H9 (cell line): ENCODE data around the gene CCDC78. TPM values are rescaled to one million over a fixed set of nuclear protein-coding genes. Genes with fewer than 3 reads are reported as not detected.
A peak's percentile ranks its signal among the peaks of the same experiment; 100 is the strongest.

Experiments used
- DNase-seq: peaks from one replicate; pipeline ENCODE4 v3.0.0-alpha.2; 2017
- H2AFZ ChIP-seq: one replicate; pipeline ENCODE4 v1.6.1; 2013; ENCODE audit warnings: mild to moderate bottlenecking, low read length, control low read depth, moderate library complexity
- H2AK5ac ChIP-seq: 2 replicates; pipeline ENCODE4 v1.6.1; 2013; ENCODE audit warnings: low read length, control low read depth, mixed read lengths; ENCODE audit not compliant: insufficient read length
- H2BK120ac ChIP-seq: one replicate; pipeline ENCODE4 v1.6.1; 2013; ENCODE audit warnings: low read depth, mild to moderate bottlenecking, low read length, control low read depth, inconsistent platforms; ENCODE audit not compliant: poor library complexity, severe bottlenecking
- H2BK12ac ChIP-seq: 2 replicates; pipeline ENCODE4 v1.6.1; 2013; ENCODE audit warnings: low read length, control low read depth, mixed read lengths, low read depth; ENCODE audit not compliant: insufficient read length
- H2BK15ac ChIP-seq: 2 replicates; pipeline ENCODE4 v1.6.1; 2013; ENCODE audit warnings: low read depth, low read length, control low read depth
- H2BK20ac ChIP-seq: one replicate; pipeline ENCODE4 v1.6.1; 2013; ENCODE audit warnings: low read depth, mild to moderate bottlenecking, low read length, control low read depth, inconsistent platforms; ENCODE audit not compliant: poor library complexity, severe bottlenecking
- H2BK5ac ChIP-seq: 2 replicates; pipeline ENCODE4 v1.6.1; 2013; ENCODE audit warnings: low read length, control low read depth, mixed read lengths; ENCODE audit not compliant: insufficient read length
- H3K14ac ChIP-seq: 2 replicates; pipeline ENCODE4 v1.6.1; 2013; ENCODE audit warnings: low read length, control low read depth; ENCODE audit not compliant: insufficient read depth
- H3K18ac ChIP-seq: 2 replicates; pipeline ENCODE4 v1.6.1; 2013; ENCODE audit warnings: low read depth, mild to moderate bottlenecking, mixed read lengths, low read length, control low read depth; ENCODE audit not compliant: insufficient read length
- H3K23ac ChIP-seq: 2 replicates; pipeline ENCODE4 v1.6.1; 2013; ENCODE audit warnings: low read length, control low read depth, mixed read lengths, low read depth; ENCODE audit not compliant: insufficient read length
- H3K23me2 ChIP-seq: 2 replicates; pipeline ENCODE4 v1.6.1; 2013; ENCODE audit warnings: low read depth, mild to moderate bottlenecking, mixed read lengths, low read length, control low read depth; ENCODE audit not compliant: insufficient read length, poor library complexity, severe bottlenecking
- H3K27ac ChIP-seq: 2 replicates; pipeline ENCODE4 v1.5.1; 2013; ENCODE audit warnings: low read length, control low read depth, mixed read lengths, low read depth; ENCODE audit not compliant: insufficient read length
- H3K27me3 ChIP-seq: 2 replicates; pipeline ENCODE4 v1.6.1; 2013; ENCODE audit warnings: low read length, control low read depth, inconsistent platforms; ENCODE audit not compliant: insufficient read depth
- H3K4ac ChIP-seq: 2 replicates; pipeline ENCODE4 v1.6.1; 2013; ENCODE audit warnings: low read depth, mild to moderate bottlenecking, control low read depth, inconsistent platforms, low read length, moderate library complexity
- H3K4me1 ChIP-seq: 2 replicates; pipeline ENCODE4 v1.6.1; 2013; ENCODE audit warnings: low read length, control low read depth, inconsistent platforms; ENCODE audit not compliant: insufficient read depth
- H3K4me2 ChIP-seq: 2 replicates; pipeline ENCODE4 v1.6.1; 2013; ENCODE audit warnings: low read length, control low read depth, mixed read lengths; ENCODE audit not compliant: insufficient read length, insufficient read depth
- H3K56ac ChIP-seq: 2 replicates; pipeline ENCODE4 v1.6.1; 2013; ENCODE audit warnings: low read depth, mild to moderate bottlenecking, mixed read lengths, low read length, control low read depth; ENCODE audit not compliant: insufficient read length
- H3K79me1 ChIP-seq: 2 replicates; pipeline ENCODE4 v1.6.1; 2013; ENCODE audit warnings: low read depth, mild to moderate bottlenecking, moderate library complexity, low read length, control low read depth, inconsistent platforms; ENCODE audit not compliant: insufficient read depth, poor library complexity, severe bottlenecking
- H3K79me2 ChIP-seq: 2 replicates; pipeline ENCODE4 v1.6.1; 2013; ENCODE audit warnings: low read length, control low read depth, inconsistent platforms; ENCODE audit not compliant: insufficient read depth
- H3K9ac ChIP-seq: 2 replicates; pipeline ENCODE4 v1.6.1; 2013; ENCODE audit warnings: low read length, control low read depth, mixed read lengths; ENCODE audit not compliant: insufficient read length; ENCODE audit errors: extremely low read depth
- H3K9me3 ChIP-seq: one replicate; pipeline ENCODE4 v1.6.1; 2013; ENCODE audit warnings: low read depth, low read length, inconsistent platforms; ENCODE audit not compliant: control insufficient read depth
- H3T11ph ChIP-seq: one replicate; pipeline ENCODE4 v1.6.1; 2013; ENCODE audit warnings: mild to moderate bottlenecking, low read length, control low read depth, inconsistent platforms
- H4K20me1 ChIP-seq: one replicate; pipeline ENCODE4 v1.6.1; 2013; ENCODE audit not compliant: control insufficient read depth, insufficient read length, insufficient read depth
- H4K5ac ChIP-seq: 2 replicates; pipeline ENCODE4 v1.6.1; 2013; ENCODE audit warnings: low read depth, mild to moderate bottlenecking, mixed read lengths, low read length, control low read depth; ENCODE audit not compliant: insufficient read length
- H4K8ac ChIP-seq: replicated peaks from 2 replicates; pipeline ENCODE4 v1.6.1; 2013; ENCODE audit warnings: low read length, control low read depth, mixed read lengths, low read depth; ENCODE audit not compliant: insufficient read length
- H4K91ac ChIP-seq: 2 replicates; pipeline ENCODE4 v1.6.1; 2013; ENCODE audit warnings: low read depth, mild to moderate bottlenecking, moderate library complexity, mixed read lengths, low read length, control low read depth; ENCODE audit not compliant: insufficient read length
- H3K27ac Mint-ChIP-seq, 3 experiments: 2 replicates in 2 of 3; 3 replicates in 1 of 3; pipeline ENCODE4 v1.8.0; 2020 to 2021; ENCODE audit warnings: mixed read lengths in 3 of 3, mild to moderate bottlenecking in 1 of 3, moderate library complexity in 1 of 3
- H3K27me3 Mint-ChIP-seq: 2 replicates; pipeline ENCODE4 v1.8.0; 2021; ENCODE audit warnings: low read depth, mild to moderate bottlenecking, moderate library complexity, mixed read lengths
- H3K36me3 Mint-ChIP-seq, 3 experiments: 2 replicates in 2 of 3; 3 replicates in 1 of 3; pipeline ENCODE4 v1.8.0; 2020 to 2021; ENCODE audit warnings: low read depth in 3 of 3, mixed read lengths in 3 of 3; ENCODE audit not compliant: insufficient read depth in 1 of 3
- H3K4me1 Mint-ChIP-seq, 2 experiments: 2 replicates each; pipeline ENCODE4 v1.8.0; 2020; ENCODE audit warnings: mixed read lengths in 2 of 2
- H3K4me3 Mint-ChIP-seq, 2 experiments: 2 replicates in 1 of 2; 3 replicates in 1 of 2; pipeline ENCODE4 v1.8.0; 2020 to 2021; ENCODE audit warnings: mild to moderate bottlenecking in 2 of 2, mixed read lengths in 2 of 2, moderate library complexity in 1 of 2
- H3K9me3 Mint-ChIP-seq, 2 experiments: 2 replicates in 1 of 2; 3 replicates in 1 of 2; pipeline ENCODE4 v1.8.0; 2020; ENCODE audit warnings: mild to moderate bottlenecking in 2 of 2, mixed read lengths in 2 of 2, moderate library complexity in 1 of 2
- CTCF ChIP-seq: fragments of 200-600 bp; sonication (generic); conservative IDR thresholded peaks from 3 replicates; pipeline ENCODE4 v1.8.0; 2021; ENCODE audit warnings: antibody characterized with exemption, mild to moderate bottlenecking
- WGBS: extraction: QIAGEN DNeasy Blood & Tissue Kit; methylation state at CpG from one replicate; pipeline ENCODE4 v1.1.7; 2013; ENCODE audit warnings: missing lambda C conversion rate, low lambda C conversion rate, mixed read lengths; ENCODE audit not compliant: insufficient read length; ENCODE audit errors: extremely low coverage; 5-methylcytosine and 5-hydroxymethylcytosine counted together
- total RNA-seq: library from RNA; stranded (reverse); gene quantifications from 2 replicates; pipeline ENCODE4 v1.2.1, GENCODE V29; 2021

The CCDC78 gene
- total RNA-seq, 1 experiment from 2014 or later: 12.1 TPM

- peak; percentile 27 for DNase-seq
- no peak overlapping the region for H3K56ac ChIP-seq
- no peaks in the 10 kb centered on the region for H3K79me2 ChIP-seq
- H2BK20ac ChIP-seq: no peak overlapping the region
- H3K14ac ChIP-seq: no peak overlapping the region
- no peaks in the 10 kb centered on the region for H3K4me1 ChIP-seq
- no peak overlapping the region for H3K27ac Mint-ChIP-seq
- peaks cover 5 to 36% (median 28%) of the 10 kb centered on the region in 3 experiments; a peak in 6 of 7 replicates for H3K36me3 Mint-ChIP-seq
- H2BK12ac ChIP-seq: no peak overlapping the region
- no peak overlapping the region for H3K9ac ChIP-seq
- no peak overlapping the region for H4K8ac ChIP-seq
- H3K4me3 Mint-ChIP-seq: no peak overlapping the region; a peak in 1 of 5 replicates
- H3K9me3 Mint-ChIP-seq: no peaks in the 10 kb centered on the region
- no peak overlapping the region for H3K4me2 ChIP-seq
- H3K23ac ChIP-seq: no peak overlapping the region
- H2AFZ ChIP-seq: no peak overlapping the region
- no peak overlapping the region for H3T11ph ChIP-seq
- H3K4me1 Mint-ChIP-seq: peaks cover 4 to 9% of the 10 kb centered on the region in 2 experiments
- H3K27ac ChIP-seq: no peak overlapping the region
- H3K27me3 Mint-ChIP-seq: no peaks in the 10 kb centered on the region
- no peaks in the 10 kb centered on the region for H3K79me1 ChIP-seq
- H2BK120ac ChIP-seq: no peak overlapping the region
- H3K4ac ChIP-seq: no peak overlapping the region
- no peak overlapping the region for H2BK5ac ChIP-seq
- H2BK15ac ChIP-seq: no peak overlapping the region
- no peak overlapping the region for H2AK5ac ChIP-seq
- no peaks in the 10 kb centered on the region for H3K9me3 ChIP-seq
- H4K20me1 ChIP-seq: no peaks in the 10 kb centered on the region
- no peaks in the 10 kb centered on the region for H3K23me2 ChIP-seq
- WGBS: no CpG with 5 or more reads among the region's 49 CpGs
- no peak overlapping the region for H4K91ac ChIP-seq
- no peak overlapping the region for H3K18ac ChIP-seq
- H4K5ac ChIP-seq: no peak overlapping the region
- H3K27me3 ChIP-seq: no peaks in the 10 kb centered on the region
- TF ChIP-seq CTCF: no peak
These were observed 8.2 kb upstream of the CCDC78 start for GRCh38 chr16:734208-734980.
